Neural progenitor cell (in vitro differentiated cells): Measurements from ENCODE around the gene SLC51A.

ENCODE experiments used
- EZH2 ChIP-seq: fragments of 200-600 bp; sonication (generic); IDR thresholded peaks from 2 replicates; pipeline ENCODE4 v1.6.1; 2017; ENCODE audit warnings: antibody characterized with exemption, mild to moderate bottlenecking, moderate library complexity
- EZH2phosphoT487 ChIP-seq: fragments of 200-600 bp; sonication (generic); IDR thresholded peaks from 2 replicates; pipeline ENCODE4 v1.6.1; 2017; ENCODE audit warnings: antibody characterized with exemption
- TF ChIP-seq, protein P1 (sequence below): fragments of 200-600 bp; sonication (generic); IDR thresholded peaks from 2 replicates; pipeline ENCODE4 v1.5.1; 2017; ENCODE audit warnings: antibody characterized with exemption, mild to moderate bottlenecking

DNA sequence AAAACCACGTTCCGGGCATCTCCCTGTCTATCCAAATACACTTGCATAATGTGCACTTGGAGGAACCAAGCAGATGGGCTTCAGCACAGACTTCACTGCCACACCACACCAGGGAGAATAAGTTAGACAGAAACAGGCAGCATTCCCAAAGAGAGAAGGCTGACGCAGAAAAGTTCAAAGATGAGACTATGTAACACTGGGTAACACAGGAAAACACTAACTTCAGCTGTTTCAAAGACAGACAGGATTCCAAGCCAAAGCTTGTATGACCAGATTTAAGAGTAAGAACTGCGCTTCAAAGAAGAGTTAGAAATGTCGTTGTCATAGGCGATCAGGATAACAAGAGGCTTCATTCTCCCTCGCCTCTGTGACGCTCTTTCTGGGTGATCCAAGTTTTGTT, 19.9 kb downstream of the SLC51A start:
- TF ChIP-seq, protein P1, sequence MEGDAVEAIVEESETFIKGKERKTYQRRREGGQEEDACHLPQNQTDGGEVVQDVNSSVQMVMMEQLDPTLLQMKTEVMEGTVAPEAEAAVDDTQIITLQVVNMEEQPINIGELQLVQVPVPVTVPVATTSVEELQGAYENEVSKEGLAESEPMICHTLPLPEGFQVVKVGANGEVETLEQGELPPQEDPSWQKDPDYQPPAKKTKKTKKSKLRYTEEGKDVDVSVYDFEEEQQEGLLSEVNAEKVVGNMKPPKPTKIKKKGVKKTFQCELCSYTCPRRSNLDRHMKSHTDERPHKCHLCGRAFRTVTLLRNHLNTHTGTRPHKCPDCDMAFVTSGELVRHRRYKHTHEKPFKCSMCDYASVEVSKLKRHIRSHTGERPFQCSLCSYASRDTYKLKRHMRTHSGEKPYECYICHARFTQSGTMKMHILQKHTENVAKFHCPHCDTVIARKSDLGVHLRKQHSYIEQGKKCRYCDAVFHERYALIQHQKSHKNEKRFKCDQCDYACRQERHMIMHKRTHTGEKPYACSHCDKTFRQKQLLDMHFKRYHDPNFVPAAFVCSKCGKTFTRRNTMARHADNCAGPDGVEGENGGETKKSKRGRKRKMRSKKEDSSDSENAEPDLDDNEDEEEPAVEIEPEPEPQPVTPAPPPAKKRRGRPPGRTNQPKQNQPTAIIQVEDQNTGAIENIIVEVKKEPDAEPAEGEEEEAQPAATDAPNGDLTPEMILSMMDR, result no peak
- TF ChIP-seq EZH2phosphoT487, result no peak
- TF ChIP-seq EZH2, result no peak
